HG02973 (cell line): Measurements from ENCODE around the gene BTBD1.
A peak's percentile ranks its signal among the peaks of the same experiment; 100 is the strongest.
"Not testable (repeated sequence)": the region's sequence is repeated elsewhere in the genome, so short reads cannot be mapped to it uniquely, and the experiment has no call there.

ENCODE experiments used
- ATAC-seq: cut with Tn5 transposase; IDR thresholded peaks from one replicate; pipeline ENCODE4 v1.9.1; 2021; ENCODE audit warnings: moderate library complexity; ENCODE audit not compliant: unreplicated experiment

BTBD1 gene

GRCh38 chr15:83098079-83098478 is 31.0 kb upstream of the BTBD1 start:
- ATAC-seq, result no peak

- no peak for ATAC-seq
These were observed 27.5 kb upstream of the BTBD1 start for GRCh38 chr15:83094583-83094982.

DNA sequence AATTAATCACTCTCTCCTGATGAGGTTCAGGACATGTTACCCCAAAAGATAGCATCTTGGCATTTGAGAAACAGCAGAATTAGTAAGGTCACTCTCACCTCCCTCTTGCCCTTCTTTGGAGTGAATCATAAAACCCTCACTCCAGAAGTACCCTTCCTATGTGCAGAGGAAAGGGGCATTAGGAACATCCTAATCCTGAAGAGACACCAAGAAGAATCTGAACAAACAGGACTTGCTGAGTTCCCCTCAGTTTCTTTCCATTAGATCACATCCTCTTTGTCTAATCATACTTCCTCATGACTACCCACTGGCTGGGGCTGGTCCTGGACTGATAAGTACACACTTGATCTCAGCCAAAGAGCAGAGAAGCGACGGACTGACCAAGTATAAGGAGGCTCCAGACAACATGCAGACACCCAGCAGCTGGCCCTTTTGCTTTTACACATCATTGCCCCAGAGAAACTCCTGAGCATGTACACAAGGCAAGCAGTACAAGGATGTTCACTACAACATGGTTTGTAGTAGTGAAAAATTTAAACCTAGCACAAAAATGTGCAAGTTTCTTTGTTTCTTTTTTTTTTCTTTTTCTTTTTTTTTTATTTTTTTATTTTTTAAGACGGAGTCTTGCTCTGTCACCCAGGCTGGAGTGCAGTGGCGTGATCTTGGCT is 25.4 kb upstream of the BTBD1 start:
- peak; percentile 85 for ATAC-seq

- ATAC-seq, result peak; percentile 27
These were observed 24.9 kb upstream of the BTBD1 start for GRCh38 chr15:83091965-83092308.

DNA sequence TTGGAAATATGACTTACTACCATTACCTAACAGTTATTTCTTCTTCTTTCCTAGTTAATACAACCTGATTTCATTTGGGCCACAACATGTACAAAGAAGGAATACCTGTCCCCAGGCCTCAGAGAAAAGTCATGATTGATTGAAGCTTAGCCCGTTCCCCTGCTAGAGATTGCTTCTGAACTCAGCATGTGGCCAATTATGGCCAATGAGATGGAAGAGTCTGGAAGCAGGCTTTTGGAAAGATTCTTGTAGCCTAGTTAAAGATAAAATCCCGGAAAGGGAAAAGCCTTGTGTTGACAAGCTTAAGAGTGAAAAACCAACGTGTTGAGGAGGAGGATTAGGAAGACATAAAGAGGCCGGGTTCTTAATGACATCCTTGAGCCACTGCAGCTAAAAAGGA is 23.4 kb upstream of the BTBD1 start:
- no peak for ATAC-seq

DNA sequence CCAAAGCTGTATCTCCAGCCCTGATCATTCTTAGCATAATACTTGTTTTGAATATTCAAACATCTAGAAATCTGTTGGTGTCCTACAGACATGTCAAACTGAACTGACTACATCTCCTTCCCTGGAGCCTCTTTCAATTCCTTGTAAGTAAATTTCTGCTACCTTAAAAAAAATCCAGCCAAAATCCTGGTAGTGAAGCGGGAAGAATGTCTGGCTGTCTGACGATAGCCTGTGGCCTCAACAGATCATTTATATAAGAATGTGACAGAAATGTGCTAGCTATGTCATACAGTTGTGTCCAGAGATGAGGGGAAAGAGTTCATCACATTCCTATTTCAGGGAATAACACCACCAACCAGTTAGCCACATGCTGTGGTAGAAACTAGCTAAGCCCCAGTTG is 21.8 kb upstream of the BTBD1 start:
- ATAC-seq, result no peak

DNA sequence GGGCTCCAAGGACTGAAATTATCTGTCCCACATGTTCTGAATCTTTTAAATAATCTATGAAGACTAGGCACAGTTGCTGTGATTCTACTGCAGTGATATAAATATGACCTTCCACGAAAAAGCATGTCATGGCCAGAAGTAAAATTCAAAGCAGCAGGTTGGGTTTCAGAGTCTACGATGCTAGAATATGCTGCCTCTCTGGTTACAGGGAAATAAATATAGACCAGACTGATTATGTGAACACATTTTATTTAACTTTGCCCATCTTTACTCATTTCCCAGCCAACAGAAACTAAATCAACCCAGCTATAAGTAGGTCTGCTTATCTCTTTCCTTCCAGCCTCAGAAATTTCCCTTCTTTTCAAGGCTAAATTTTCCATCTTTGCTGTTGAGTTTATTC is 20.5 kb upstream of the BTBD1 start:
- ATAC-seq, result no peak

DNA sequence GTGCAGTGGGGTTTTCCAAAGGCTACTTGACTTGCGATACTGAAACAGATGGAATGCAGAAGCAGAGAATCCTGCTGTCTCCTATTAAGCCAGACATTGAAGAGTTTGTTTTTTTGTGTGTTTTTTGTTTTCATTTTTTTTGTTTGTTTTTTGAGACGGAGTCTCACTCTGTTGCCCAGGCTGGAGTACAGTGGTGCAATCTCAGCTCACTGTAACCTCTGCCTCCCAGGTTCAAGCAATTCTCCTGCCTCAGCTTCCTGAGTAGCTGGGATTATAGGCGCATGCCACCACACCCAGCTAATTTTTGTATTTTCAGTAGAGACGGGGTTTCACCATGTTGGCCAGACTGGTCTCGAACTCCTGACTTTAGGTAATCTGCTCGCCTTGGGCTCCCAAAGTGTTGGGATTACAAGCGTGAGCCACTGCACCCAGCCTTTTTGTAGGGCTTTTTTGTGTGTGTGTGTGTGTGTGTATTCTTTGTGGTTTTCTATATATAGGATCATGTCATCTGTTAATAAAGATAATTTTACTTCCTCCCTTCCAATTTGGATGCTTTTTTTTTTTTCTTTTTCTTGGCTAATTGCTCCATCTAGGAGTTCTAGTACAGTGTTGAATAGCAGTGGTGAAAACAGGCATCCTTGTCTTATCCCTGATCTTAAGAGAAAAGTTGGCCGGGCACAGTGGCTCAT is 19.0 kb upstream of the BTBD1 start:
- ATAC-seq, result not testable (repeated sequence)

GRCh38 chr15:83085461-83085860 is 18.4 kb upstream of the BTBD1 start:
- not testable (repeated sequence) for ATAC-seq

GRCh38 chr15:83082730-83083386 is 15.8 kb upstream of the BTBD1 start:
- no peak for ATAC-seq

DNA sequence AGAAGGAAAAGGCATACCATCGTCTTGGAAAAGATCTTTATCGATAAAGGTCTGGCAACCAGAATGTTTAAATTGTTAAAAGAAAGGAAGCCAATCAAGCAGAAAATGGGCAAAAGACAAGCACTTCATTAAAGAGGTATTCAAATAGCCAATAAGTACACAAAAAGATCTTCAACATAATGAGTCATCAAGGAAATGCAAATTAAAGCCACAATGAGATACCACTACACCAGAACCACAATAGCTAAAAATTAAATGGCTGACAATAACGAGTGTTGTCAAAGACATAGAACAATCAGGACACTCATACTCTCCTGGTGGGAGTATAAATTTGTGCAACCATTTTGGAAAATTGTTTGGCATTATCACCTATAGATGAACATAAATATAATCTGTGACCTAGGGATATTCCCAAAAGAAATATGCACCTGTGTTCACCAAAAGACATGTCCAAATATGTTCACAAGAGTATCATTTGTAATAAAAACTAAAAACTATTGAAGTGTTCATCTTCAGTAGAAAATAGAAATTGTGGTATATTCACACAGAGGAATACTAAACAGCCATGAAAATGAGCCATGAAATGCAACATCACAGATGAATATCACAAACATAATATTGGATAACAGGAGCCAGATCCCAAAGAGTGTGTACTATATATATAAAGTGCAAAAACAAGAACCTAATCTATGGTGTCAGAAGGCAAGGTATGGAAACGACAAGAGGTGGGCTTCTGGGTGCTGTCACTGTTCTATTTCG is 14.4 kb upstream of the BTBD1 start:
- ATAC-seq, result peak; percentile 53

GRCh38 chr15:83078712-83079111 is 11.7 kb upstream of the BTBD1 start:
- ATAC-seq, result no peak

DNA sequence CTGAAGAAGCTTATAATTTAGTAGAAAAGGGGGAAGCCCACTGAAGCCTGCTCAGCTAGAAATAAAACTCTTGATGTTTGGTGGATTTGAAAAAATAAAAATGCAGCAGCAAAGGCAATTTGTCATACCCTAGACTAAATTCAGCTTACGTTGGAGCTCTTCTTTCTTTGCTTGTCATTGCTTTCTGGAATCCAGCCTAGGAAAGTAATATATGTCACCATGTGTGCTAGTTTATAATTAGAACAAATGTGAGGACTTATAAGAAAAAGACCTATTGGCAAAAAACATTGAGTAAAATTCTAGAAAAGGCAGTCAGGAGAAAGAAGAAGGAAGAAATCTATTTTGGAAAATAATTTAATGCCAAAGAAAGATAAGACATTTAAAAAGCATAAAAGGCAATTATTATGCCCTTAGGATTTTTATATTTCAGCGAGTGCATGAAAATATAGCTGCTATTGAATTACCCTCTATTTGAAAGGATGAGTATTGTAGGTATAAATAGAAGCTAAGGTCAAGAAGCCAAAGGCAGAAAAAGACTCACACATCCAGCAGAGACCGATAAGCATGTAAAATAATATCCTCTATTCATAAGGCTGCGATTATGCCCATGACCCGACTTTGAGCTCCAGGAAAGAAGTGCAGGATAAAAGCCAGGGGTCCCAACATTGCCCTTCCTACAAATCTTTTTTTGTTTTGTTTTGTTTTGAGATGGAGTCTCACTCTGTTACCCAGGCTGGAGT is 10.6 kb upstream of the BTBD1 start:
- no peak for ATAC-seq

DNA sequence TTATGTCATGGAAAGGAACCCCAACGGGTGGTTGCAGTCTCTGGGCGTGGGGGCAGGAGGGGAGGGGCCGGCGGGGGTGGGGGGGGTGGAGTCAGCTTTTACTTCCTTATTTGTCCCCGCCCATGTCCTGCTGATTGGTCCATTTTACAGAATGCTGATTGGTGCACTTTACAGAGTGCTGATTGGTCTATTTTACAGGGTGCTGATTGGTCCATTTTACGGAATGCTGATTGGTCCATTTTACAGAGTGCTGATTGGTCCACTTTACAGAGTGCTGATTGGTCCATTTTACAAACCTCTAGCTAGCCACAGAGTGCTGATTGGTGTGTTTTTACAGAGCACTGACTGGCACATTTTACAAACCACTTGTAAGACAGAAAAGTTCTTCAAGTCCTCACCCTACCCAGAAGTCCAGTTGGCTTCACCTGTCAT is 2.2 kb upstream of the BTBD1 start:
- not testable (repeated sequence) for ATAC-seq

GRCh38 chr15:83068054-83068453 is 1.0 kb upstream of the BTBD1 start:
- ATAC-seq, result no peak

- ATAC-seq, result no peak
These were observed 548 bp upstream of the BTBD1 start for GRCh38 chr15:83067638-83067962.

DNA sequence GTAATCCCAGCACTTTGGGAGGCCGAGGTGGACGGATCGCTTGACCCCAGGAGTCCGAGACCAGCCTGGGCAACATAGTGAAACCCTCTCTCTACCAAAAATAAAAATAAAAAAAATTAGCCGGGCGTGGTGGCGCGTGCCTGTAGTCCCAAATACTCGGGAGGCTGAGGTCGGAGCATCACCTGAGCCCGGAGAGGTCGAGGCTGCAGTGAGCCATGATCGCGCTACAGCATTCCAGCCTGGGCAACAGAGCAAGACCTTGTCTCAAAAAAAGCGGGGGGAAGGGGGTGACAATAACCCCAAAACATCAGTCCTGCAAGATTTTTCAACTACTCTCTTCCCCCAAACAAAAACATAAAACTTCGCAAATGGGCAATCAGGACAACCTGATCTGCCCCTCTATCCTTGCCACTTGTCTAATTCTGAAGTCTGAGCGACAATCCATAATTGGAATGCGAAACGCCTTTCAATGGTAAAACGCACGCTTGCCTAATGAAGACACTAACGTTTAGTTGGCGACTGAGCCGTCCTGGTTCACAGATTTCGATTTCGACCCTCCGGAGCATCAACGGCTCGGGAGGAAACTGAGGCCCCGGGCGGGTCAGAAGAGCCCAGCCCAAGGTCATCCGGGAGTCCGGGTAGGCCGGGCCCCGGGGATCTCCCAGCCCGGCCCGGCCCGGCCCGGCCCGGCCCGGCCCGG is 868 bp downstream of the BTBD1 start:
- no peak for ATAC-seq

DNA sequence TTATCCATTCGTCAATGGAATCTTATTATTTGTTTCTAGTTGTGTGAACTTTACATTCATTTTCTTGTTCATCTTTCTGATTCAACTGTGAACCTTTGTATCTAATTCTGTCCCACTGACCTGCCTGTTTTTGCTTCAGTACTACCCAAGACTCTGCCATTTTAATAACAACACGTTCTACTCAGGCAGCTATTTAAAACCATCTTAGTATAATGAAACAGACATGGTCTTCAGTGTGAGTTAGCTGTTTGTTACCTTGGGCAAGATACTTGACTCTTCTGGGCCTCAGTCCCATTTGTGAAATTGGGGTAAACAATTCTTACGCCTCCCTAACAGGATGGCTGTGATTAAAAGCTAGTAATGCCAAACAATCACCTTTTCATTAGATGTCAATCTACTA is 1.6 kb downstream of the BTBD1 start:
- no peak for ATAC-seq

- no peak for ATAC-seq
These were observed 2.2 kb downstream of the BTBD1 start for GRCh38 chr15:83064859-83065258.

DNA sequence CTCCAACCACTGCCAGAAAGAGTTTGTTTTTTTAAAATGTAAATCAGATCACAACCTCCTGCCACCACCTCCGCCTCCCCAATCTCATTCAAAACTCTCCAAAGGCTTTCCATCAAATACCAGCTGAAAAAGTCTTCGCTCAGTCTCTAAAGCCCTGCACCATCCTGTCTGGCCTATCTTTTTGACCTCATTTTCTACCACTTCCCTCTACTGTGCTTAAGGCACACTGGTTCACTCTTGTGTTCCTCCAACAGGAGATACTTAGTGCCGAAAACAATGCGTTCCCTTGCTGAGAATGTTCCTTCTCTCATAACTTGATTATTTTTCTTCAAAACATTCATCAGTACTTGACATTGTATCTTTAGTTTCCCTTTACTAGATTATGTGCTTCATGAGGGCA is 3.5 kb downstream of the BTBD1 start:
- ATAC-seq, result no peak
